Fibroblast of skin of back (primary cell): ENCODE measurements around the gene PRG2.
A peak's percentile ranks its signal among the peaks of the same experiment; 100 is the strongest.
"Not testable (repeated sequence)": the region's sequence is repeated elsewhere in the genome, so short reads cannot be mapped to it uniquely, and the experiment has no call there.

Experiments
- DNase-seq: peaks from one replicate; pipeline ENCODE4 v3.0.0-alpha.2; 2013

PRG2 gene

GRCh38 chr11:57344826-57345225, 45.6 kb downstream of the PRG2 start:
- DNase-seq: no peak

DNA sequence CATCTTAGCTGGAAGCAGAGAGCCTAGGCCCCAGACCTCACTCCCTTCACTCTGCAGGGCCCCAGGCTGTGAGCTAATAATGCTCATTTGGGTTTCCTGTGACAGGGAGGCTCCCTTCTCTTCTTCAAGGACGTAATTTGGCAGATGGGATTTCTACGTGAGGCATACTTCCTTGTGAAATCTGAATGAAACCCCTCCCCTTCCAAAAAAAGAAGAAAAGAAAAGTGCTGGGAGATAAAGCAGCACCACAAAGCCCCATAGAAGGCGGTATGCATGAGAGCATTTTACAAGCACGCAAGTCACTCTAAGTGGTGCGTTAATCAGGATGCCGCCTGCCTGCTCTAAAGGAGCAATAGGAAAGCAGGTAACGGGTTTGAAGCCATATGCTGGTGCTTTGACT, 46.6 kb downstream of the PRG2 start:
- no peak for DNase-seq

DNA sequence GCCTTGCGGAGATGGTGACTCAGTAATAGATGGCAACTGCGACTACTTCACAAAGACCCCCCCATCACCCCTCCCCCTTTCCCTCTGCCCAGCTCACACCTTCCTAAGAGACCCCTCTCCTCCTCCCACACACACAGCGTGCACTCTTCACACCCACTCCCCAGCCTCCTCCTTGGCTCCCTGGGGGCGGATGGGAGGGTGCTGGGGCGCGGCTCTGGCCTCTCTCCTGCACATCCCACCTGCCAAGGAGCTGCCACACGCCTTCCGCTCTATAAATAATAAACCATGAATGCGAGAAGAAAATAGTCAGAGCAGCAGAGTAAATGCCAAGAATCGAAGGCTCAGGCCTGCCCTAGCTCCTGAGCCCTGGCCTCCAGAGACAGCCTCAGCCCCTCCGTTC, 47.7 kb downstream of the PRG2 start:
- DNase-seq: no peak

DNA sequence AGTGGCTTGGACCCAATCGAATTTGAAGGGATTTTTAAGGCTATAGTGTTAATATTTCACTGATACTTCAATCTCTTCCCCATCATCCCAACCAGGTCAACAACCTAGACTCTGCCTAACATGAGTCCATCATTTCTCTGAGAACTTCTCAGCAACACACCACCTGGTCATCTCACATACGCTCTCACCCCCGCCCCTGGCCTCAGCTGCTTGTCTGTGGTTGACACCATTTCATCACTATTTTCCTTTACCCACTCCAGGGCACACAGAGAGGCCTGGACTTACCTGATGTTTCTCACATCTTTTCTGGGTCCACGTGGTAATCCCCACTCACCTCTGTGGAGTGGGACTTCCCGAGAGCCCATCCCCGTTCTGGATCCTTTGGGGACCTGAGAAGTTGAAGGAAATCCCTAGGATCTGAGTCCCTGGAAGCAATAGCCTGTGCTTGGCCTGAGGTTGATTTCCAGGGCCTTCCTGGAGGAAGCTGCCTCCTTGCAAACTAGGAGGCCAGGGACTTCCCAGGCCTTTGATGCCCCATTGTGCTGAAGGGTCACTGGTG, 49.1 kb downstream of the PRG2 start:
- DNase-seq: no peak

GRCh38 chr11:57340039-57340615, 50.3 kb downstream of the PRG2 start:
- peak; percentile 42 for DNase-seq

DNA sequence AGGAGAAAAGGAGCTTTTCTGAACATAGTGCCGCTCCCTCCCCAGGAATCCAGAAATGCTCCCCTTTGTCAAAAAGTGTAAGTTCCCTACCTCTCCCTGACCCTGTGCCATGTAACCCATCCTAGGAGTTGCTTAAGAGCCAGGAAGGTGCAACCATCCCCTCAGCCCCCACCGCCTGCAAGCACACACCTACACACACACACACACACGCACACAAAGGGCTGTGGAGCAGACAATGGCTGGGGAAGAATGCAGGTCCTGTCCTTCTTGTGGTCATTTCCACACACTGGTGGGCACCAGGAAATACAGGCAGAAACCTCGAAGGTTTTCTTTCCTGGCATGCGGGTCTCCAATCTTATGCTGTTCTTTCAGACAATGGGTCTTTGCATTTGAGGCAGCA, 51.1 kb downstream of the PRG2 start:
- no peak for DNase-seq

DNA sequence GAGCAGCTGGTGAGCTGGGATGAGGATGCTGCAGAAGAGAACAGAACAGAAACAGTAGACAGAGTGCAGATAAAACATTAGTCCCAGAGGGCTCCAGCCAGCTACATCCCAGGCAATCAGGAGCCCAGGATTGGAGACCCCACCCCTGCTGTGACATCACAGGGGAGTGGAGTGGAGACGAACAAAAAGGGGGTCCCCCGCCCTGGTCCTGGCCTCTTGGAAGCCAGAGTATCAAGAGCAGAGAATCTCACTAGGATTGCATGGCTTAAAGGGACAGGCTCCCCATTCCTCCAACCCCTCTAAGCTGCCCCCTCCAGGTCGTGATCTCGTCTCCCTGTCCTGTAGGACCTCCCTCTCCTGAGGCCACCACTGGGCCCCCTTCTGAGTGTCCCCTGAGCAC, 52.3 kb downstream of the PRG2 start, which contains the start of gene P2RX3:
P2RX3 (plus strand) TSS at position 211 of the 400 bp plus-strand sequence. CDS start 199 bp downstream, outside the sequence.
- no peak for DNase-seq

DNA sequence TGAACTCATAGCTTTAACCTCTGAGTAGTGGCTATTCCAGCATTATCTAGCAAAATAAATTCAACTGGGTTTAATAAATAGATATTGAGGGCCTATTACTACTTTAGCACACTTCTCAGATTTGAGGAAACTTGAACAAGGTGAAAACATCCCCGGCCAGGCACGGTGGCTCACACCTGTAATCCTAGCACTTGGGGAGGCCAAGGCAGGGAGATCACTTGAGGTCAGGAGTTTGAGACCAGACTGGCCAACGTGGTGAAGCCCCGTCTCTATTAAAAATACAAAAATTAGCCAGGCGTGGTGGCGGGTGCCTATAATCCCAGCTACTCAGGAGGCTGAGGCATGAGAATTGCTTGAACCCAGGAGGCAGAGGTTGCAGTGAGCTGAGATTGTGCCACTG, 53.6 kb downstream of the PRG2 start:
- DNase-seq: not testable (repeated sequence)
